Measurements from ENCODE around the gene GRM7.

- TF ChIP-seq ATF3 (IDR thresholded peaks at IDR 0.05) (no peak), CTCF (IDR thresholded peaks at IDR 0.05; ENCODE audit: low read depth, low read length, missing input control) (no peak), GABPA (IDR thresholded peaks at IDR 0.05 in 1 of 2, conservative IDR thresholded peaks at IDR 0.05 in 1 of 2) (no peak), HNF4G (IDR thresholded peaks at IDR 0.05) (no peak), EGR1 (IDR thresholded peaks at IDR 0.05; ENCODE audit: low read depth in 2 of 2) (no peak), RXRA (IDR thresholded peaks at IDR 0.05) (no peak), MAX (IDR thresholded peaks at IDR 0.05) (no peak), REST (IDR thresholded peaks at IDR 0.05) (no peak), SP1 (IDR thresholded peaks at IDR 0.05) (no peak), TAF1 (conservative IDR thresholded peaks at IDR 0.05) (no peak)
Observed at GRCh38 chr3:7293286-7293685, 432.4 kb downstream of the GRM7 start.

All from liver (tissue), 3 donors.